Measurements from ENCODE around the gene SPATA31C1. TPM values are rescaled to one million over a fixed set of nuclear protein-coding genes. Genes with fewer than 3 reads are reported as not detected.
A peak's percentile ranks its signal among the peaks of the same experiment; 100 is the strongest.

SPATA31C1 gene
- total RNA-seq, 2 donors from 2014 or later: not detected

DNA sequence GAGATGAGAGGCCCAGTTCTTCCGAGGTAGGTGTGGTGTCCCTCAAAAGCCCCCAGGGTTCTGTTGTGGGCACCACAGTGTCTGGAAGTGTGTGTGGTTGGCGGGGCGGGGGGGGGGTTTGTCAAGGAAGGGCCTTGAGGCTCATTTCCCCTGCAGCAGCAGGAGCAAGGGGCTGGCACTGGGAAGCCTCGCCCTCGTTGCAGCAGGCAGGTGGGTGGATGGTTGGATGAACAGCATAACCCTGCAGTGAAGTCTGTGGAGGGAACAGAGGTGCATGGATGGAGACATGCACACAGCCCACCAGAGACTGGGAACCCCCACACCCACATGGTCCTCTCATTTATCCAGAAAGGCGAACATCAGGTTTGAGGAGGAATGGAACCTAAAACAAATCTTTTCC, 37.1 kb upstream of the SPATA31C1 start:
- Mint-ChIP-seq H3K4me1 (peaks cover 8% of the 10 kb centered on the region), H3K4me3 (no peak overlapping the region), H3K36me3 (ENCODE audit: low read depth) (no peaks in the 10 kb centered on the region), H3K27me3 (peaks cover 52% of the 10 kb centered on the region), H3K27ac (no peak overlapping the region)
- ATAC-seq (no peak), DNase-seq (no peak)
- H3K9me3 ChIP-seq (ENCODE audit: control insufficient read depth, low read length, poor library complexity, severe bottlenecking): no peaks in the 10 kb centered on the region

DNA sequence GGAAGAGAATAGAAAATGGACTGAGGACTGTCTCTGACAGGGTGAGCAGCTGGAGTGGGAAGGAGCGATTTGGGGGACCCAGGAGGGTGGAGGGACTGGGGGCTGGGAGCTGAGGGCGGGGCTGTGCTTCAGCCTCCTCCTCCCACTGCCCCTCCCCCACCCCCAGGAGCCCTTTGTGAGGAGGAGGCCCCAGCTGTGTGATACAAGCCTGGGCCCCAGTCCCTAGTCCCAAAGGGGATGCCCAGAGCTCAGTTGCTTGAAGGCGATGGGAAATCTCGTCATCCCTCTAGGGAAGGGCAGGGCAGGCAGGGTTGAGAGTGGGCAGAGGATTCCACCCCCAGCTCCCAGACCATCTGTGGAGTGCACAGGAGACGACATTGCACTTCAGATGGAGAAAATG, 35.1 kb upstream of the SPATA31C1 start, which contains the start of gene SPATA31E1:
SPATA31E1 (plus strand) TSS at position 251 of the 400 bp plus-strand sequence; CDS start at position 266, 15 bp downstream.
- H3K9me3 ChIP-seq (ENCODE audit: control insufficient read depth, low read length, poor library complexity, severe bottlenecking): no peaks in the 10 kb centered on the region
- ATAC-seq (no peak), DNase-seq (no peak)
- Mint-ChIP-seq H3K4me1 (peaks cover 3% of the 10 kb centered on the region), H3K36me3 (ENCODE audit: low read depth) (no peaks in the 10 kb centered on the region), H3K27ac (peak within 1 kb of the TSS; percentile 59), H3K27me3 (peaks cover 34% of the 10 kb centered on the region), H3K4me3 (no peak within 1 kb of the TSS)

GRCh38 chr9:87883274-87883673, 34.5 kb upstream of the SPATA31C1 start:
- no peak for DNase-seq
- H3K36me3 Mint-ChIP-seq (ENCODE audit: low read depth): no peaks in the 10 kb centered on the region
- peaks cover 3% of the 10 kb centered on the region for H3K4me1 Mint-ChIP-seq
- H3K27ac Mint-ChIP-seq: no peak overlapping the region
- no peaks in the 10 kb centered on the region for H3K9me3 ChIP-seq (ENCODE audit: control insufficient read depth, low read length, poor library complexity, severe bottlenecking)
- no peak overlapping the region for H3K4me3 Mint-ChIP-seq
- ATAC-seq: no peak
- H3K27me3 Mint-ChIP-seq: peaks cover 28% of the 10 kb centered on the region

DNA sequence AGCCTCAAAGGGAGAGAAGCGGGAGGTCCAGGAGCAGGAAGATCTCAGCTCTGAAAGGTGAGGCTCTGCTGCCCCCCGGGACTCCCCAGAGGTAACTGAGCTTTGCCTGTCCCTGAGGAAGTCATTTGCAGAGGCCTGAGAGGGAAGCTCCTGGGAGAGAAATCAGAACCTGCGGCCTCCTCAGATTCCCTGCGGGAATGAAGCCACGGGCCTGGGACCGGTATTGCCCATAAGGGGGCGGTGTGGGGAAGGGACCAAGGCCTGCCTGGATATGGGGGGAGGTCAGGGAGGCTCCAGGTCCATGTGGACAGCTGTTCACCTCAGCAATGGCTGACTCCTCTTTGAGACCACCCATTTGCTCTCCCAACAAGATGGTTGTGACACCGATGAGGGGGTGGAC, 33.8 kb upstream of the SPATA31C1 start:
- no peaks in the 10 kb centered on the region for H3K36me3 Mint-ChIP-seq (ENCODE audit: low read depth)
- ATAC-seq: no peak

DNA sequence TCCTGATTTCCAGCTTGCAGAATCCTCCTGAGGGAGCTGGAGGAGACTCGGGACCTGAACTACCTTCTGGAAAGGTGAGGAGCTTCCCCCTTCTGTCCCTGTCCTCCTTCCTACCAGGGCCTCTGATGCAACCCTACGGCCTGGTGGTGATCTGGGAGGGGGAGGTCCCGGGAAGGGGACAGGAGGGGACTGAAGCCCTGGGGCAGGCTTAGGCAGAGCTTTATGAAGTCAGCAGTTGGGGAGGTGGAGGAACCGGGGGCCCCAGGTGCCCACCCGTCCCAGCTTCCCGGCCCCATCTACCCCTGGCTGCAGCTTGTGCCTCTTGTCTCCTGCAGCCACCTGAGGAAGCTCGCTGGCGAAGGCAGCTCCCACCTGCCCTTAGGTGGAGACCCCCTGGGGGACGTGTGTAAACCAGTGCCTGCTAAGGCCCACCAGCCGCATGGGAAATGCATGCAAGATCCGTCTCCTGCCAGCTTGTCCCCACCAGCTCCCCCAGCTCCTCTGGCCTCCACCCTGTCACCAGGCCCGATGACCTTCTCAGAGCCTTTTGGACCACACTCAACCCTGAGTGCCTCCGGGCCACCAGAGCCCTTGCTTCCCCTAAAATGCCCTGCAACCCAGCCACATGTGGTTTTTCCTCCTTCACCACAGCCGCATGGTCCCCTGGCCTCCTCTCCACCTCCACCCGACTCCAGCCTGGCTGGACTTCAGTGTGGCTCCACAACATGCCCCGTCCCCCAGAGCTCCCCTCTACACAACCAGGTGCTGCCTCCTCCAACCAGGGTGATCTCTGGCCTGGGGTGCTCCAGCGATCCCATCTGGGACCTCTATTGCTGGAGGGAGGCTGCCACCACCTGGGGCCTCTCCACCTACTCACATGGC, 32.9 kb upstream of the SPATA31C1 start:
- H3K27me3 Mint-ChIP-seq: peaks cover 21% of the 10 kb centered on the region
- ATAC-seq: no peak
- H3K36me3 Mint-ChIP-seq (ENCODE audit: low read depth): no peaks in the 10 kb centered on the region

More for the DNA sequence above, 33.8 kb upstream of the SPATA31C1 start:
- H3K4me3 Mint-ChIP-seq: no peak overlapping the region
- DNase-seq: no peak
- no peak overlapping the region for H3K27ac Mint-ChIP-seq
- no peaks in the 10 kb centered on the region for H3K9me3 ChIP-seq (ENCODE audit: control insufficient read depth, low read length, poor library complexity, severe bottlenecking)
- H3K27me3 Mint-ChIP-seq: peaks cover 22% of the 10 kb centered on the region
- peaks cover 3% of the 10 kb centered on the region for H3K4me1 Mint-ChIP-seq

GRCh38 chr9:87885484-87886189, 32.1 kb upstream of the SPATA31C1 start:
- ATAC-seq (no peak), DNase-seq (no peak)
- Mint-ChIP-seq H3K27me3 (peaks cover 21% of the 10 kb centered on the region), H3K4me1 (peaks cover 3% of the 10 kb centered on the region), H3K36me3 (ENCODE audit: low read depth) (no peaks in the 10 kb centered on the region), H3K27ac (no peak overlapping the region), H3K4me3 (peak overlapping the region; percentile 52)
- H3K9me3 ChIP-seq (ENCODE audit: control insufficient read depth, low read length, poor library complexity, severe bottlenecking): no peaks in the 10 kb centered on the region

More for the DNA sequence above, 32.9 kb upstream of the SPATA31C1 start:
- DNase-seq: no peak
- Mint-ChIP-seq H3K27ac (no peak overlapping the region), H3K4me3 (peak overlapping the region; percentile 52), H3K4me1 (peaks cover 3% of the 10 kb centered on the region)
- no peaks in the 10 kb centered on the region for H3K9me3 ChIP-seq (ENCODE audit: control insufficient read depth, low read length, poor library complexity, severe bottlenecking)

GRCh38 chr9:87886210-87886932, 31.4 kb upstream of the SPATA31C1 start:
- ATAC-seq: no peak
- no peak overlapping the region for H3K4me3 Mint-ChIP-seq

GRCh38 chr9:87886933-87887505, 30.7 kb upstream of the SPATA31C1 start:
- H3K27ac Mint-ChIP-seq: no peak overlapping the region
- peaks cover 20% of the 10 kb centered on the region for H3K27me3 Mint-ChIP-seq
- no peak overlapping the region for H3K4me3 Mint-ChIP-seq
- H3K36me3 Mint-ChIP-seq (ENCODE audit: low read depth): no peaks in the 10 kb centered on the region
- DNase-seq (no peak), ATAC-seq (no peak)
- H3K9me3 ChIP-seq (ENCODE audit: control insufficient read depth, low read length, poor library complexity, severe bottlenecking): no peaks in the 10 kb centered on the region
- peaks cover 3% of the 10 kb centered on the region for H3K4me1 Mint-ChIP-seq

More at GRCh38 chr9:87886210-87886932, 31.4 kb upstream of the SPATA31C1 start:
- Mint-ChIP-seq H3K27ac (no peak overlapping the region), H3K4me1 (peaks cover 3% of the 10 kb centered on the region), H3K36me3 (ENCODE audit: low read depth) (no peaks in the 10 kb centered on the region), H3K27me3 (peaks cover 20% of the 10 kb centered on the region)
- no peak for DNase-seq
- H3K9me3 ChIP-seq (ENCODE audit: control insufficient read depth, low read length, poor library complexity, severe bottlenecking): no peaks in the 10 kb centered on the region

DNA sequence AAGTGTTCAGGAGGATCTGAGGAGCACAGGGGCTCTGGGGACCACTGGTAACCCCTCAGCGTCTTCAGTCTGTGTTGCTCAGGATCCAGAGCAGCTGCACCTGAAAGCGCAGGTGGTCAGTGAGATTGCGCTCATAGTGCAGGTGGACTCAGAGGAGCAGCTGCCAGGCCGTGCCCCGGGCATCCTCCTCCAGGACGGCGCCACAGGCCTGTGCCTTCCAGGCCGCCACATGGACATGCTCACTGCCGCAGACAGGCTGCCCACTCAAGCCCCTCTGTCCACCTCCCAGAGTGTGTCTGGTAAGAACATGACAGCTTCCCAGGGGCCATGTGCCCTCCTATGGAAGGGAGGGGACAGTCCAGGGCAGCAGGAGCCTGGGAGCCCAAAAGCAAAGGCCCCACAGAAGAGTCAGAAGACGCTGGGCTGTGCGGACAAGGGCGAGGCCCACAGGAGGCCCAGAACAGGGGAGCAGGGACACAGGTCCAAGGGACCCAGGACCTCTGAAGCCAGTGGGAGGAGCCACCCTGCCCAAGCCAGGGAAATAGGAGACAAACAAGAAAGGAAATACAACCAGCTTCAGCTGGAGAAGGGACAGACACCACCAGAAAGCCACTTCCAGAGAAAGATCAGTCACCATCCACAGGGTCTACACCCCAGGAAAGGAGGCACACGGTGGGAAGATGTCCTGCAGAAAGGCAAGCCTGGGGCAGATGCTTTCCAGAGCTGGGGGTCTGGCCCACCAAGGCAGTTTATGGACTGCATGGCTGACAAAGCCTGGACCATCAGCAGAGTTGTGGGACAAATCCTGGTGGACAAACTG, 29.9 kb upstream of the SPATA31C1 start:
- peaks cover 3% of the 10 kb centered on the region for H3K4me1 Mint-ChIP-seq
- ATAC-seq: no peak

DNA sequence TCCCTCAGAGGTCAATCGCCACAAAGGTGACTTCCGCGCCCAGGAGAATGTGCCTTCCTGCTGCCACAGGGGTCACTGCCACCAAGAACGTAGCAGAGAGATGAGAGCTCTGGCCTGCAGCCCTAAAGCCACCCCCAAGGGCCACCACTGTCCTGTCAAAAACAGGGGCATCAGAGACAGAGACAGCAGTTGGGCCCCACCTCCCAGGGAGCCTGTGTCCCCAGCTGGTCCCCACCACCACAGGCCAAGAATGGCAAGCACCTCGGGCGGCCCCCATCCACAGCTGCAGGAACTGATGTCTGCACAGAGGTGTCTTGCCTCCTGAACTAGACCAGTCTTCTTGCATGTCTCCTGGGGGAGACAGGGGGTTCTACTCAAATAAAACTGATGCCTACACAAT, 29.3 kb upstream of the SPATA31C1 start:
- Mint-ChIP-seq H3K27me3 (peaks cover 20% of the 10 kb centered on the region), H3K4me3 (no peak overlapping the region), H3K36me3 (ENCODE audit: low read depth) (no peaks in the 10 kb centered on the region), H3K27ac (no peak overlapping the region), H3K4me1 (peaks cover 3% of the 10 kb centered on the region)
- no peak for ATAC-seq
- H3K9me3 ChIP-seq (ENCODE audit: control insufficient read depth, low read length, poor library complexity, severe bottlenecking): no peaks in the 10 kb centered on the region
- DNase-seq: no peak

More for the DNA sequence above, 29.9 kb upstream of the SPATA31C1 start:
- no peak for DNase-seq
- no peak overlapping the region for H3K4me3 Mint-ChIP-seq
- no peak overlapping the region for H3K27ac Mint-ChIP-seq
- H3K9me3 ChIP-seq (ENCODE audit: control insufficient read depth, low read length, poor library complexity, severe bottlenecking): no peaks in the 10 kb centered on the region
- H3K27me3 Mint-ChIP-seq: peaks cover 20% of the 10 kb centered on the region
- no peaks in the 10 kb centered on the region for H3K36me3 Mint-ChIP-seq (ENCODE audit: low read depth)

DNA sequence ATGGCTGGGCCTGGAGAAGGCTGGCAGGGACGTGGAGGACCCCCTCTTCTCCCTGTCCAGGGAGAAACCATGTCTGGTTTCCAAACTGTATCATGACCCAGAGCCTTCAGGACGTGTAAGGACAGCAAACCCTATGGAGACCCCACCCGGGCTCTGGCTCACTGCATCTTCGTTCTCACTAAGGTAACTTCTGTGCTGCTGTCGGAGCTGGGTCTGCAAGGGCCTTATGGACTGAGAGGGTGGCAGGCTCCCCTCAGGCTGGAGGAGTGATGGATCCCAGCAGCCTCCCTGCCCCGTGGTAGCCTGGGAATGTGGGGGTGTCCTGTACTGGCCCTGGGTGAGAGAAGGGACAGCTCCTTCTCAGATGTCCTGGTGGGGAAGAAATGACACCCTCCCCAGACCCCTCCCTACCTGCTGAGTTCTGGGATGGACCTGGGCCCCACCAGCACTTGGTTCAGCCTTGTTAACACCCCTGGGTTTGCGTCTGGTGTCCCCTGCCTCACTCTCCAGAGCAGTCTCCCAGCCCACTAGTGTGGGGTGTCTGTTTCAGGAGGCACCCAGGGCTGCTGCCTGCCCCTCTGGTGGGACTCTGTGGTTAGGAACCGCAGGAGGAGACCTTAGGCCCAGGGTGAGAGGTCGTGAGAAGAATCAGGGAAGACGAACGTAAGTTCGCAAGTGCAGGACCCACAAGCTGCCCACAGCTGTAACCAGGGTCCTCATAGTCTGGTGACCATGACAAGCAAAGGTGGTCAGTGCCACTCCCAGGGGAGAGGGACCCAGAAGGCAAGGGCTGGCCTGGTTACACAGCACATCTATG, 28.5 kb upstream of the SPATA31C1 start:
- Mint-ChIP-seq H3K4me3 (no peak overlapping the region), H3K27me3 (peaks cover 20% of the 10 kb centered on the region), H3K4me1 (peaks cover 3% of the 10 kb centered on the region), H3K36me3 (ENCODE audit: low read depth) (no peaks in the 10 kb centered on the region), H3K27ac (no peak overlapping the region)
- DNase-seq (no peak), ATAC-seq (no peak)
- no peaks in the 10 kb centered on the region for H3K9me3 ChIP-seq (ENCODE audit: control insufficient read depth, low read length, poor library complexity, severe bottlenecking)

Measured in T-helper 17 cell (primary cell).